Measurements from ENCODE around the gene NLRP1. TPM values are rescaled to one million over a fixed set of nuclear protein-coding genes. Genes with fewer than 3 reads are reported as not detected.

The NLRP1 gene
- total RNA-seq, 1 donor from 2014 or later = 48.1 TPM

- H3K9me3 ChIP-seq (ENCODE audit: insufficient read depth, low read depth, low read length) = no peaks in the 10 kb centered on the region
- H3K4me2 ChIP-seq (ENCODE audit: low read length) = no peak overlapping the region
- H3K27me3 Mint-ChIP-seq (ENCODE audit: low read depth, unreplicated experiment) = no peaks in the 10 kb centered on the region
- DNase-seq (ENCODE audit: low read depth) (no peak), FAIRE-seq (no peak)
- TF ChIP-seq CTCF (IDR thresholded peaks at IDR 0.05; ENCODE audit: insufficient read depth, low read depth, low read length) (no peak), EZH2 (IDR thresholded peaks at IDR 0.05; ENCODE audit: insufficient read depth, low read length) (no peak)
- H4K20me1 ChIP-seq (ENCODE audit: insufficient read depth, low read length) = no peaks in the 10 kb centered on the region
- H3K9ac ChIP-seq (ENCODE audit: low read length) = no peak overlapping the region
- peaks cover 15% of the 10 kb centered on the region for H3K4me1 Mint-ChIP-seq (ENCODE audit: low read depth, unreplicated experiment)
- H3K36me3 ChIP-seq (ENCODE audit: insufficient read depth, low read length) = no peaks in the 10 kb centered on the region
- H3K79me2 ChIP-seq (ENCODE audit: insufficient read depth, low read length) = no peaks in the 10 kb centered on the region
- H3K27me3 ChIP-seq (ENCODE audit: insufficient read depth, low read length) = no peaks in the 10 kb centered on the region
- no peak overlapping the region for H3K27ac Mint-ChIP-seq (ENCODE audit: unreplicated experiment)
- no peak overlapping the region for H3K4me3 Mint-ChIP-seq (ENCODE audit: unreplicated experiment)
- peaks cover 25% of the 10 kb centered on the region for H3K4me1 ChIP-seq (ENCODE audit: insufficient read depth, low read length)
- no peak overlapping the region for H2AFZ ChIP-seq (ENCODE audit: low read depth, low read length)
- H3K9me3 Mint-ChIP-seq (ENCODE audit: unreplicated experiment) = peaks cover 2% of the 10 kb centered on the region
- no peak overlapping the region for H3K27ac ChIP-seq (ENCODE audit: low read depth, low read length)
- H3K4me3 ChIP-seq (ENCODE audit: insufficient read depth, low read depth, low read length) = no peak overlapping the region
- H3K36me3 Mint-ChIP-seq (ENCODE audit: low read depth, unreplicated experiment) = no peaks in the 10 kb centered on the region
Measured at GRCh38 chr17:5511401-5512225, 72.7 kb downstream of the NLRP1 start.

GRCh38 chr17:5510771-5511170 is 73.5 kb downstream of the NLRP1 start:
- peaks cover 2% of the 10 kb centered on the region for H3K9me3 Mint-ChIP-seq (ENCODE audit: unreplicated experiment)
- FAIRE-seq = no peak
- Histone ChIP-seq H3K9me3 (ENCODE audit: insufficient read depth, low read depth, low read length) (no peaks in the 10 kb centered on the region), H3K4me3 (ENCODE audit: insufficient read depth, low read depth, low read length) (no peak overlapping the region), H2AFZ (ENCODE audit: low read depth, low read length) (no peak overlapping the region), H3K4me1 (ENCODE audit: insufficient read depth, low read length) (peaks cover 21% of the 10 kb centered on the region), H3K36me3 (ENCODE audit: insufficient read depth, low read length) (no peaks in the 10 kb centered on the region), H4K20me1 (ENCODE audit: insufficient read depth, low read length) (no peaks in the 10 kb centered on the region), H3K9ac (ENCODE audit: low read length) (no peak overlapping the region), H3K27me3 (ENCODE audit: insufficient read depth, low read length) (no peaks in the 10 kb centered on the region), H3K79me2 (ENCODE audit: insufficient read depth, low read length) (no peaks in the 10 kb centered on the region), H3K4me2 (ENCODE audit: low read length) (no peak overlapping the region), H3K27ac (ENCODE audit: low read depth, low read length) (no peak overlapping the region)
- peaks cover 8% of the 10 kb centered on the region for H3K4me1 Mint-ChIP-seq (ENCODE audit: low read depth, unreplicated experiment)
- H3K4me3 Mint-ChIP-seq (ENCODE audit: unreplicated experiment) = no peak overlapping the region
- no peak for DNase-seq (ENCODE audit: low read depth)
- no peak for TF ChIP-seq CTCF (IDR thresholded peaks at IDR 0.05; ENCODE audit: insufficient read depth, low read depth, low read length)
- no peak for TF ChIP-seq EZH2 (IDR thresholded peaks at IDR 0.05; ENCODE audit: insufficient read depth, low read length)
- H3K27ac Mint-ChIP-seq (ENCODE audit: unreplicated experiment) = no peak overlapping the region
- H3K36me3 Mint-ChIP-seq (ENCODE audit: low read depth, unreplicated experiment) = no peaks in the 10 kb centered on the region
- H3K27me3 Mint-ChIP-seq (ENCODE audit: low read depth, unreplicated experiment) = peaks cover 2% of the 10 kb centered on the region

GRCh38 chr17:5509482-5509881 is 74.8 kb downstream of the NLRP1 start:
- H3K4me3 Mint-ChIP-seq (ENCODE audit: unreplicated experiment) = no peak overlapping the region
- H3K4me1 ChIP-seq (ENCODE audit: insufficient read depth, low read length) = peaks cover 15% of the 10 kb centered on the region
- no peaks in the 10 kb centered on the region for H3K36me3 Mint-ChIP-seq (ENCODE audit: low read depth, unreplicated experiment)
- no peaks in the 10 kb centered on the region for H3K36me3 ChIP-seq (ENCODE audit: insufficient read depth, low read length)
- H3K27ac ChIP-seq (ENCODE audit: low read depth, low read length) = peak overlapping the region; percentile 97
- no peaks in the 10 kb centered on the region for H3K9me3 ChIP-seq (ENCODE audit: insufficient read depth, low read depth, low read length)
- H3K27ac Mint-ChIP-seq (ENCODE audit: unreplicated experiment) = peak overlapping the region; percentile 69
- no peaks in the 10 kb centered on the region for H4K20me1 ChIP-seq (ENCODE audit: insufficient read depth, low read length)
- FAIRE-seq = peak; percentile 84
- H3K9me3 Mint-ChIP-seq (ENCODE audit: unreplicated experiment) = peaks cover 2% of the 10 kb centered on the region
- peak; percentile 72 for DNase-seq (ENCODE audit: low read depth)
- H3K9ac ChIP-seq (ENCODE audit: low read length) = peak overlapping the region; percentile 74
- no peaks in the 10 kb centered on the region for H3K79me2 ChIP-seq (ENCODE audit: insufficient read depth, low read length)
- H3K27me3 Mint-ChIP-seq (ENCODE audit: low read depth, unreplicated experiment) = peaks cover 2% of the 10 kb centered on the region
- peak overlapping the region; percentile 74 for H3K4me2 ChIP-seq (ENCODE audit: low read length)
- peak overlapping the region; percentile 57 for H2AFZ ChIP-seq (ENCODE audit: low read depth, low read length)
- no peak for TF ChIP-seq CTCF (IDR thresholded peaks at IDR 0.05; ENCODE audit: insufficient read depth, low read depth, low read length)
- TF ChIP-seq EZH2 (IDR thresholded peaks at IDR 0.05; ENCODE audit: insufficient read depth, low read length) = no peak
- peak overlapping the region; percentile 12 for H3K4me3 ChIP-seq (ENCODE audit: insufficient read depth, low read depth, low read length)
- H3K27me3 ChIP-seq (ENCODE audit: insufficient read depth, low read length) = no peaks in the 10 kb centered on the region
- H3K4me1 Mint-ChIP-seq (ENCODE audit: low read depth, unreplicated experiment) = peaks cover 3% of the 10 kb centered on the region

Data from astrocyte (in vitro differentiated cells and primary cell).